WTC11 (cell line): Measurements from ENCODE around the gene CLCN6.

Source experiments
- ZNF317 ChIP-seq: sonication (generic); formaldehyde crosslinking; IDR thresholded peaks from 2 replicates; pipeline ENCODE4 v1.8.1; 2023; ENCODE audit warnings: low read depth, mild to moderate bottlenecking, moderate library complexity, missing genetic modification reagents, borderline replicate concordance
- TF ChIP-seq, protein P1 (sequence below): fragments of 200-600 bp; IDR thresholded peaks from 2 replicates; pipeline ENCODE4 v1.8.0; 2022; ENCODE audit warnings: antibody characterized with exemption

DNA sequence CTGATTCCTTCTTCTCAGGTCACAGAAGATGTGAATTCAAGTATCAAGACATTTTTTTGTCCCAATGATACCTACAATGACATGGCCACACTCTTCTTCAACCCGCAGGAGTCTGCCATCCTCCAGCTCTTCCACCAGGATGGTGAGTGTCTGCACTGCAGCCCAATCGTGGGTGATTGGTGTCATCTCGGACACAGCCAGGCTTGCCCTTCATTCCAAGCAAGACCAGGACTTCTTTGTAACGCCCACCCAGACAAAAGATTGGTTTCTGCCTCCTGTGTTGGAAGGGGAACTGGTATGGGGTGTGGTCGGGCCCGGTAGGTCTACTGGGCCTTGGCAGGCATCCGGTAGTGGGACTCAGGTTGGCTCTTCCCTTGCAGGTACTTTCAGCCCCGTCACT lies 27.5 kb downstream of the CLCN6 start:
- TF ChIP-seq, protein P1, sequence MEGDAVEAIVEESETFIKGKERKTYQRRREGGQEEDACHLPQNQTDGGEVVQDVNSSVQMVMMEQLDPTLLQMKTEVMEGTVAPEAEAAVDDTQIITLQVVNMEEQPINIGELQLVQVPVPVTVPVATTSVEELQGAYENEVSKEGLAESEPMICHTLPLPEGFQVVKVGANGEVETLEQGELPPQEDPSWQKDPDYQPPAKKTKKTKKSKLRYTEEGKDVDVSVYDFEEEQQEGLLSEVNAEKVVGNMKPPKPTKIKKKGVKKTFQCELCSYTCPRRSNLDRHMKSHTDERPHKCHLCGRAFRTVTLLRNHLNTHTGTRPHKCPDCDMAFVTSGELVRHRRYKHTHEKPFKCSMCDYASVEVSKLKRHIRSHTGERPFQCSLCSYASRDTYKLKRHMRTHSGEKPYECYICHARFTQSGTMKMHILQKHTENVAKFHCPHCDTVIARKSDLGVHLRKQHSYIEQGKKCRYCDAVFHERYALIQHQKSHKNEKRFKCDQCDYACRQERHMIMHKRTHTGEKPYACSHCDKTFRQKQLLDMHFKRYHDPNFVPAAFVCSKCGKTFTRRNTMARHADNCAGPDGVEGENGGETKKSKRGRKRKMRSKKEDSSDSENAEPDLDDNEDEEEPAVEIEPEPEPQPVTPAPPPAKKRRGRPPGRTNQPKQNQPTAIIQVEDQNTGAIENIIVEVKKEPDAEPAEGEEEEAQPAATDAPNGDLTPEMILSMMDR = no peak
- TF ChIP-seq ZNF317 (CRISPR knock-in tag) = no peak
